ENCODE results near the gene ST3GAL2. TPM values are rescaled to one million over a fixed set of nuclear protein-coding genes. Genes with fewer than 3 reads are reported as not detected.
"Not testable (repeated sequence)": the region's sequence is repeated elsewhere in the genome, so short reads cannot be mapped to it uniquely, and the experiment has no call there.

Gene ST3GAL2
- total and polyA plus RNA-seq, 12 donors = 5.3 to 30.8 (median 22.6) TPM

- no peak for DNase-seq
- no peaks in the 10 kb centered on the region for H3K9me3 ChIP-seq (replicated peaks in 1 of 3)
- no peak overlapping the region for H3K27ac ChIP-seq
- no peaks in the 10 kb centered on the region for H3K36me3 ChIP-seq (replicated peaks in 1 of 2)
- no peaks in the 10 kb centered on the region for H3K27me3 ChIP-seq
- no peak for TF ChIP-seq CTCF (IDR thresholded peaks at IDR 0.05)
- no peak for TF ChIP-seq POLR2A (IDR thresholded peaks at IDR 0.05)
- no peak overlapping the region for H3K4me3 ChIP-seq
- WGBS, 4 donors = 60 to 78% (median 67%) methylated on average over 3 of the region's 3 CpGs
- H3K4me1 ChIP-seq (replicated peaks in 1 of 2) = peaks cover 5 to 11% of the 10 kb centered on the region in 2 donors
- intact Hi-C loops (cut with DNase I) = loop anchor here in 1 of 2 donors (10.0 kb wide), 1 partner anchor 47 kb away; the partner anchor contains the start of gene DDX19B
Observed at GRCh38 chr16:70342016-70342415, 96.9 kb downstream of the ST3GAL2 start.

GRCh38 chr16:70341600-70341999 lies 97.3 kb downstream of the ST3GAL2 start:
- H3K27me3 ChIP-seq = no peaks in the 10 kb centered on the region
- no peaks in the 10 kb centered on the region for H3K9me3 ChIP-seq (replicated peaks in 1 of 3)
- no peak overlapping the region for H3K4me3 ChIP-seq
- no peak for TF ChIP-seq CTCF (IDR thresholded peaks at IDR 0.05)
- no peak for TF ChIP-seq POLR2A (IDR thresholded peaks at IDR 0.05)
- H3K4me1 ChIP-seq (replicated peaks in 1 of 2) = peaks cover 5 to 11% of the 10 kb centered on the region in 2 donors
- DNase-seq = no peak
- intact Hi-C loops (cut with DNase I) = loop anchor here in 1 of 2 donors (10.0 kb wide), 1 partner anchor 47 kb away; the partner anchor contains the start of gene DDX19B
- H3K27ac ChIP-seq = no peak overlapping the region
- 73 to 90% (median 80%) methylated on average over 3 to 4 of the region's 4 CpGs for WGBS, 4 donors
- H3K36me3 ChIP-seq (replicated peaks in 1 of 2) = peaks cover 0 to 1% of the 10 kb centered on the region in 2 donors

GRCh38 chr16:70337814-70338213 lies 101.1 kb downstream of the ST3GAL2 start:
- no peaks in the 10 kb centered on the region for H3K4me1 ChIP-seq (replicated peaks in 1 of 2)
- WGBS, 4 donors = 97 to 100% (median 98%) methylated on average over 5 of the region's 5 CpGs
- no peaks in the 10 kb centered on the region for H3K9me3 ChIP-seq (replicated peaks in 1 of 3)
- intact Hi-C loops (cut with DNase I) = no loop called here
- no peak overlapping the region for H3K27ac ChIP-seq
- no peak overlapping the region for H3K4me3 ChIP-seq
- DNase-seq = no peak
- peaks cover 0 to 32% of the 10 kb centered on the region in 2 donors for H3K36me3 ChIP-seq (replicated peaks in 1 of 2)
- H3K27me3 ChIP-seq = no peaks in the 10 kb centered on the region
- TF ChIP-seq POLR2A (IDR thresholded peaks at IDR 0.05) (no peak), CTCF (IDR thresholded peaks at IDR 0.05) (no peak)

GRCh38 chr16:70332728-70333127 lies 106.2 kb downstream of the ST3GAL2 start:
- H3K27ac ChIP-seq; H3K27me3 ChIP-seq; H3K4me1 ChIP-seq (replicated peaks in 1 of 2); DNase-seq; H3K9me3 ChIP-seq (replicated peaks in 1 of 3); H3K4me3 ChIP-seq; intact Hi-C loops (cut with DNase I): not testable (repeated sequence)
- 65 to 75% (median 69%) methylated on average over 5 to 7 of the region's 12 CpGs for WGBS, 4 donors
- peaks cover 0 to 80% of the 10 kb centered on the region in 2 donors for H3K36me3 ChIP-seq (replicated peaks in 1 of 2)
